Measurements from ENCODE around the gene ZSCAN10. TPM values are rescaled to one million over a fixed set of nuclear protein-coding genes. Genes with fewer than 3 reads are reported as not detected.

The ZSCAN10 gene
- polyA plus RNA-seq, 10 donors, result 0.13 to 0.53 (median 0.20) TPM; not detected in 2

DNA sequence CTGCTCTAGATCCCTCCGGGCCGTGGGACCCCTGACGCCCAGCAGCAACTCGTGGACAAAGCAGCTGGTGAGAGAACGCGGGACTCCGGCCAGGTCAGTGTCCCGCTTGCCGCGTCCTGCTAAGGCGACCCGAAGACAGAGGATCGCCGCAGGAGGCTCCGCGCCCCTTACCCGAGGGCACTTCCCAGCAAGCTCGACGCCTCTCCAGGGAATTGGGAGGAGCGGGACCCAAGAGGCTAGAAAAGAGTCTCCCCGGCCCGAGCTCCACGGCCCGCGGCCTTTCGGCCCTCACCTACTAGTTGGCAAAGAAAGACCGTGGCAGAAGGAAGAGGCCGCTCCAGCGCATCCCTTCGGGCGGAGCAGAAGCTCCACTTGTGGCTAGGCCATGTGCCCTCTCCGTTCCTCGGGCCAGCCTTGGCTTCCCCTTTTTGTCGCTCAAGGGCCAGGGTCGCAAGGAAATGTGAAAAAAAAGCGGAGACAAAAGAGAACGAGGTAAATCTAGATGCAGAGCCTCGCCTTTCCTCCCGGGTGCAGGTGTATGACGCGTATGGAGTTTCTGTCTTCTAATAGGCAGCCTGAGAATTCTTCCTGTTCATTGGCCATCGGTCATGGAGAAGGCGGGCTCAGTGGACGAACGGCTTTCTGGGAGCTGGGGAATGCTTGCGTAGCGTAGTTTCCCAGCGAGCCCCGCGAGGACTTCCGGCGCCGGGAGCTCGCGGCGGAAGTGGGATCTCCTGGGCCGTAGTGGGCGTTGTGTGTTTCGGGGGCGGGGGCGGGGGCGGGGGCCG lies 35.4 kb upstream of the ZSCAN10 start, which contains the start of gene ZNF213:
TSS of gene ZNF213 (plus strand) at position 692 of the 788 bp plus-strand sequence. CDS start 2,252 bp downstream, outside the sequence.
- DNase-seq, result peak; percentile 98 to 99 (median 99)

DNA sequence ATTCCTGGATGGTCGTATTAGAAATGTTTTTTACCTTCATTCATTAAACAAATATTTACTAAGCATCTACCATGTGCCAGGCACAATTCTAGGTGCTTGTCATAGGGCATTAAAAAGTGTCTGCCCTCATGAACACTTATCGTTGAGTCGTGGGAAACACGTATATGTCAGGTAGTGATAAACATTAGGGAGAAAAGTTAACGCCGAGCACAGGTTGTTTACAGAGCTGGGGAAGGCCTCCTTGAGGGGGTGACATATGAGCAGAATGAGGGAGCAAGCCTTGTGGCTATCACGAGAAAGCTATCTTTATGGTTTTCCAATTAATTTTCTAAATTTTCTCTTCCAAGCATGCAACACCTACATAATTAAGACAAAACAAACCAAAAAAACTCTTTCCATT lies 34.8 kb upstream of the ZSCAN10 start:
- no peak for DNase-seq

DNA sequence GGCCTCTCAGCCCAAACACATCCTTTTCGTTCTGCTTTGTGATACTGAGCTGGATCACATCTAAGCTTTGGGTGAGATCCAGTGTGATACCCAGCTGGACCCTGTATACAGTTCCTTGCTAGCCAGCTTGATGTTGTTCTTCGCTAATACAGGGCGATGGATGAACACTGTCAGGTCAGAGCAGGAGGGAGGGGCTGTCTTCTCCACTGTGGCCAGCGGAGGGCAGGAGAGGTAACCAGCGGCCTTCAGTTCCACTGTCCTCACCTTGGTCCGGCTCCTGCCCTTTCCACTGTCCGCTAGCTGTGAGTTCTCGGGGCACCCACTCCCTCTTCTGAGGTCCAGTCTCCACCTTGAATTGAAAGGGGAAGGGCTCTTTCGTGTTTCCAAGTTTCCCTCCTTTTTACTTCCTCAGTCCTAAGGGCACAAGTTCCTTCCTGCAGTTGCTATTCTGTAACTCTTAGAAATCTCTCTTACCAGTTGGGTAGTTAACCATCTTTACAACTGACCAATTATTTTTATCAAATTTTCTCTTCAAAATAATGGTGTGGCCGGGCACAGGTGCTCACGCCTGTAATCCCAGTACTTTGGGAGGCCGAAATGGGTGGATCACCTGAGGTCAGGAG lies 32.8 kb upstream of the ZSCAN10 start:
- DNase-seq, result peak in 1 of 3 donors; percentile 63

- peak; percentile 85 to 94 (median 88) for DNase-seq
Measured at GRCh38 chr16:3129137-3130131, 30.3 kb upstream of the ZSCAN10 start.

GRCh38 chr16:3127745-3128144 lies 28.7 kb upstream of the ZSCAN10 start:
- DNase-seq, result no peak

DNA sequence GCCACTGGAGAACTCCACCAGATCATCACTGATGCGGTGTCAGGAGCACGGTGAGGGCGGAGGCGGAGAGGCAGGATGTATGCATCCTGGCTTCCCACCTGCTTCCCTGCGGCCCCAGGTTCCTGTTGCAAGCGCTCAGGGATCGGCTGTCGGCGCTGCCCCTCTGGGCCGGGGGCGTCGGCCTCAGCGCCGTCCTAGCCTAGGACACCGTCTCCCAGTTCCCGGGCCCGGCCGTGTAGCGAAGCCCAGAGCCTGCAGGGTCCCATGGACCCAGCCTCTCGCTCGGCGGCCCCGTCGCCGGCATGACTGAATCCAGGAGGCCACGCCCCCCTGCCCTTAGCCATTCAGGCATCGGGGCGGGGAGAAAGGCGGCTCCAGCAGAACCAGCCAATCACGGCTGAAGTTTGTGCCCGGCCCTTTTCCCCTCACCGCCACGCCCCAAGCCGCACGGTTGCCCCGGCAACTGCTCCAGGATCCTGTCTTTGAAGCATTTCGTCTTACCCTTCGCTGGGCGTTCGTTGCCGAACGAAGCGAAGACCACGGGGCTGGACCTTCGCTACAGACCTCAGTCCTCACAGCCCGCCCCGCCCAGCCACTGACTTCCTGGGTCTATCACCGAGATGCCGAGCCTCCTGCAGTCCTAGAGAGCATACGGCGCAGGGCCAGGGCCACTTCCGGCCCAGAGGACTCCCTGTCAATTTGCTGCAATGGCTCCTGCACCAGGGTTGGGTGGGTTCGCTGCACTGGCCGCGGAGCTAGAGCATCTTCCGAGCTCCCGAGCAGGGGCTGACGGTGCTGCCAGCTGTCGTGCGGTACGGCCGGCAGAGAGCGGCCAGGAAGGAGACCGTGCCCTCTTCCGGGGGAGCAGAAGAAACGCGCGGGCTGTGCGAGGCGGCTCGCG lies 25.1 kb upstream of the ZSCAN10 start:
- peak; percentile 94 to 99 (median 97) for DNase-seq

DNA sequence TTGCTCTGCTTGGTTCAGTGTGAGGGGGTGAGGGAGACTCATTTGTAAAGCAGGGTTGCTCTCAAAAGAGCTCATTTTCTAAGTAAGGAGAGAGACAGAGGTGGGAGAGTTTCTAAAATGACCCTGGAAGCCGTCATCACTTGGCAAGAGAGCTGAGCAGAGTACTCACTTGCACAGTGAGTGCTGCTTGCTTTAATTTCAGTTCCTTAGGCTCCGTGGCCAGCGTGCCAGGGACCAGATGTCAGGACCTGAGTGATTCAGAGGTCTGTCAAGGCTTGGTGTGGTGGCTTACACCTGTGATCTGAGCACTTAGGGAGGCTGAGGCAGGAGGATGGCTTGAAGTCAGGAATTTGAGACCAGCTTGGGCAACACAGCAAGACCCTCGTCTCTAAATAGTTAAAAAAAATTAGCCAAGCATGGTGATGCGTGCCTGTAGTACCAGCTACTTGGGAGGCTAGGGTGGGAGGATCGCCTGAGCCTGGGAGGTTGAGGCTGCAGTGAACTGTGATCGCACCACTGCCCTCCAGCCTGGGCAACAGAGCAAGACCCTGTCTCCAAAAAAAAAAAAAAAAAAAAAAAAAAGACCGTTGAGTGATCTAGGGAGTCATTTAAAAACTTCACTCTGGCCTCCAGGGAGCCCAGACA lies 24.0 kb upstream of the ZSCAN10 start:
- DNase-seq, result no peak

GRCh38 chr16:3121851-3122467 lies 22.9 kb upstream of the ZSCAN10 start:
- DNase-seq, result peak in 2 of 3 donors; percentile 71 to 81

- no peak for DNase-seq
Measured at GRCh38 chr16:3120435-3120834, 21.3 kb upstream of the ZSCAN10 start.

DNA sequence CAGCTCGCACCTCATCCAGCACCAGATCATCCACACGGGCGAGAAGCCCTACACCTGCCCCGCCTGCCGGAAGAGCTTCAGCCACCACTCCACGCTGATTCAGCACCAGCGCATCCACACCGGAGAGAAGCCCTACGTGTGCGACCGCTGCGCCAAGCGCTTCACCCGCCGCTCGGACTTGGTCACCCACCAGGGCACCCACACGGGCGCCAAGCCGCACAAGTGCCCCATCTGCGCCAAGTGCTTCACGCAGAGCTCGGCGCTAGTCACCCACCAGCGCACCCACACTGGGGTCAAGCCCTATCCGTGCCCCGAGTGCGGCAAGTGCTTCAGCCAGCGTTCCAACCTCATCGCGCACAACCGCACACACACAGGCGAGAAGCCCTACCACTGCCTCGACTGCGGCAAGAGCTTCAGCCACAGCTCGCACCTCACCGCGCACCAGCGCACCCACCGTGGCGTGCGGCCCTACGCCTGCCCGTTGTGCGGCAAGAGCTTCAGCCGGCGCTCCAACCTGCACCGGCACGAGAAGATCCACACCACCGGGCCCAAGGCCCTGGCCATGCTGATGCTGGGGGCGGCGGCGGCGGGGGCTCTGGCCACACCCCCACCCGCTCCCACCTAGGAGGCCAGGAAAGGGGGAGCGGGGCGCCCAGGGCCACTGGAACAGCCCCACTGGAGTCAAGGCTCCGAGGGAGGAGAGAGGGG lies 20.8 kb upstream of the ZSCAN10 start:
- DNase-seq, result no peak

DNA sequence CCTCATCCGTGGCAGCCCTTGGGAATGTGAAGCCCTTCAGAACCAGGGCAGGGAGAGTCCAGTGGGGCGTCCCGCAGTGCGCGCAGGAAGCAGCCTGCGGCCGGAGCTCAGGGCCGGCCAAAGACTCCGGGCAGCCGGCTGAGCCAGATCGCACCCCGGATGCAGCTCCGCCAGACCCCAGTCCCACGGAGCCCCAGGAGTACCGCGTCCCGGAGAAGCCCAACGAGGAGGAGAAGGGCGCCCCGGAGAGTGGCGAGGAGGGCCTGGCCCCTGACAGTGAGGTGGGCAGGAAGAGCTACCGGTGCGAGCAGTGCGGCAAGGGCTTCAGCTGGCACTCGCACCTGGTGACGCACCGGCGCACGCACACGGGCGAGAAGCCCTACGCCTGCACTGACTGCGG lies 20.2 kb upstream of the ZSCAN10 start:
- no peak for DNase-seq

DNA sequence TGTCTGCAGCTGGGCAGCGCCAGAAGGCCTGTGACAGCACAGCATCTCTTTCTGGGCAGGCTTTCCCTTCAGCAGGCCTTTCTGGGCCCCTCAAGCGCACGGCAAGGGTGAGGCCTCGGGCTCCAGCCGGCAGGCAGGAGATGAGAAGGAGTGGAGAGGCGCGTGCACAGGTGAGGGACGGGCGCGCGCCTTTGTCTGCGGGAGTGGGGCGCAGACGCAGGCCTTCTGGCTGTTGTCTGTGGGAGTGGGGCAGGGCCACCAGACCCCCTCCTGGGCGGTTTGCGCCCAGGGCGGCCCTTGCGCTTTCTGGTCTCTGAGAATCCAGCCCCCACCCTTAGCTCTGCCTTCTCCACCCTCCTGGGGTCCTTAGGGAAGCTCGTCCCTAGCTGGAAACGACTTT lies 19.8 kb upstream of the ZSCAN10 start:
- no peak for DNase-seq

- DNase-seq, result no peak
Measured at GRCh38 chr16:3118204-3118790, 19.2 kb upstream of the ZSCAN10 start.

- DNase-seq, result no peak
Measured at GRCh38 chr16:3115561-3115960, 16.5 kb upstream of the ZSCAN10 start.

- no peak for DNase-seq
Measured at GRCh38 chr16:3115003-3115402, 15.9 kb upstream of the ZSCAN10 start.

GRCh38 chr16:3113765-3114479 lies 14.8 kb upstream of the ZSCAN10 start:
- DNase-seq, result no peak

DNA sequence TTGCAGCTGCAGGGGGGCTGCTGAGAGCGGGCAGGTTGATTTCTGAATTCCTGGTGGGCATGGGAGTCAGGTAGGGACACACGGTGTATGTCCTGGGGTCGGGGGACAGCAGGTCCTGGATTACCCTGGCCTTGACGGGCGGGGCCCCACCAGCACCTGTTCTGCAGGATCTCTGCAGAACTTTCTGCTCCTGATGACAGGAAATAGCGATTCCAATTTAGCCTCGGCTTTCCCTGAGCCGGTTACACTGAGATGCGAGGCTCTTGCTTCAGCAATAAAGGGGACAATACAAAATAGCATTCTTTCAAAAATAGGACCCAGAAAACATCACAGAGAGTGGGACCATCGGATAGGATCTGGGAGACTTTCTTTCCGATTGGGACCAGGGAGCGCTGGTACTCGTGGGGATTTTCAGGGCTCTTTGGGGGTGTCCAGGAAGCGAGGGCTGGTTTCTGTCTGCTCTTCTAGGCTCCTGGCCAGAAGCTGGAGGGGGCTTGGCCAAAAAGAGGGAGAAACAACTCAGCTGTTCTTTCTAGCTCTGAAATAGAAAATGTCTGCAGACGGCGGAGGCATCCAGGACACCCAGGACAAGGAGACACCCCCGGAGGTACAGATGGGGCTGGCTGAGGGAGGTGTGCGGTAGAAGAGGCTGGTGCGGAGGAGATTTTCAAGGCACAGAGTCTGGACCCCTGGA lies 13.9 kb upstream of the ZSCAN10 start:
- peak in 2 of 3 donors; percentile 62 to 82 for DNase-seq
